Endothelial cell (in vitro differentiated cells): ENCODE measurements around the gene NOSIP. TPM values are rescaled to one million over a fixed set of nuclear protein-coding genes. Genes with fewer than 3 reads are reported as not detected.

Experiments
- DNase-seq: peaks from one replicate; pipeline ENCODE4 v3.0.0; 2021; ENCODE audit warnings: low spot score
- H3K27ac Mint-ChIP-seq: one replicate; pipeline ENCODE4 v1.8.0; 2021; ENCODE audit warnings: mixed read lengths, inconsistent platforms; ENCODE audit not compliant: unreplicated experiment
- H3K27me3 Mint-ChIP-seq: one replicate; pipeline ENCODE4 v1.8.0; 2021; ENCODE audit warnings: mild to moderate bottlenecking, moderate library complexity, mixed read lengths, inconsistent platforms; ENCODE audit not compliant: unreplicated experiment
- H3K36me3 Mint-ChIP-seq: one replicate; pipeline ENCODE4 v1.8.0; 2021; ENCODE audit warnings: mild to moderate bottlenecking, low read depth, mixed read lengths, inconsistent platforms; ENCODE audit not compliant: unreplicated experiment
- H3K4me1 Mint-ChIP-seq: one replicate; pipeline ENCODE4 v1.8.0; 2021; ENCODE audit warnings: mild to moderate bottlenecking, mixed read lengths, inconsistent platforms; ENCODE audit not compliant: unreplicated experiment
- H3K4me3 Mint-ChIP-seq: one replicate; pipeline ENCODE4 v1.8.0; 2021; ENCODE audit warnings: mild to moderate bottlenecking, mixed read lengths, inconsistent platforms; ENCODE audit not compliant: unreplicated experiment
- H3K9me3 Mint-ChIP-seq: one replicate; pipeline ENCODE4 v1.8.0; 2021; ENCODE audit warnings: mixed read lengths, inconsistent platforms; ENCODE audit not compliant: unreplicated experiment
- total RNA-seq: library from RNA; stranded (reverse); fragmentation: NEBNext Ultra II Directional; extraction: Animal tissue kit (Norgen Biotek cat#: 25700); gene quantifications from one replicate; pipeline ENCODE4 v1.2.1, GENCODE V29; 2021; ENCODE audit not compliant: unreplicated experiment
- TF ChIP-seq, protein P1 (sequence below): fragments of 200-600 bp; sonication (generic); IDR thresholded peaks from one replicate; pipeline ENCODE4 v1.5.0; 2021; ENCODE audit warnings: antibody characterized with exemption; ENCODE audit not compliant: unreplicated experiment

The NOSIP gene
- total RNA-seq, 1 donor from 2014 or later: 76.3 TPM

DNA sequence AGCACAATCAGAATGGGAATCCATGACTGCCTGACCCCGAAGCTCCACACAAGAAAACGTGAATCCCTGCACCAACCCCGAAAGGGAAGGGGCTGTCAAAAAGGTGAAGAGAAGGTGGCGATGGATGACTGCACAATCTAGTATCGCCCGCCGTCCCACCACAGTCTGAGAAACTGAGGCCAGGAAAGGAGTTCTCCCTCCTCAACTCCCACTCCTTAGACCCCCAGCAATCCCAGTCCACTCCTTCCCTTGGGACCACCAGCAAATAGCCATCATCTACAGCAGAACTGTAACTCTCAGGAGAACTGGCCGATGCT, 451 bp downstream of the NOSIP start:
- no peaks in the 10 kb centered on the region for H3K9me3 Mint-ChIP-seq
- H3K36me3 Mint-ChIP-seq: peaks cover 13% of the 10 kb centered on the region
- no peak for DNase-seq
- peak overlapping the region; percentile 99 for H3K4me3 Mint-ChIP-seq
- TF ChIP-seq, protein P1, sequence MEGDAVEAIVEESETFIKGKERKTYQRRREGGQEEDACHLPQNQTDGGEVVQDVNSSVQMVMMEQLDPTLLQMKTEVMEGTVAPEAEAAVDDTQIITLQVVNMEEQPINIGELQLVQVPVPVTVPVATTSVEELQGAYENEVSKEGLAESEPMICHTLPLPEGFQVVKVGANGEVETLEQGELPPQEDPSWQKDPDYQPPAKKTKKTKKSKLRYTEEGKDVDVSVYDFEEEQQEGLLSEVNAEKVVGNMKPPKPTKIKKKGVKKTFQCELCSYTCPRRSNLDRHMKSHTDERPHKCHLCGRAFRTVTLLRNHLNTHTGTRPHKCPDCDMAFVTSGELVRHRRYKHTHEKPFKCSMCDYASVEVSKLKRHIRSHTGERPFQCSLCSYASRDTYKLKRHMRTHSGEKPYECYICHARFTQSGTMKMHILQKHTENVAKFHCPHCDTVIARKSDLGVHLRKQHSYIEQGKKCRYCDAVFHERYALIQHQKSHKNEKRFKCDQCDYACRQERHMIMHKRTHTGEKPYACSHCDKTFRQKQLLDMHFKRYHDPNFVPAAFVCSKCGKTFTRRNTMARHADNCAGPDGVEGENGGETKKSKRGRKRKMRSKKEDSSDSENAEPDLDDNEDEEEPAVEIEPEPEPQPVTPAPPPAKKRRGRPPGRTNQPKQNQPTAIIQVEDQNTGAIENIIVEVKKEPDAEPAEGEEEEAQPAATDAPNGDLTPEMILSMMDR: no peak
- peaks cover 8% of the 10 kb centered on the region for H3K27me3 Mint-ChIP-seq
- H3K4me1 Mint-ChIP-seq: peaks cover 20% of the 10 kb centered on the region
- peak overlapping the region; percentile 98 for H3K27ac Mint-ChIP-seq

DNA sequence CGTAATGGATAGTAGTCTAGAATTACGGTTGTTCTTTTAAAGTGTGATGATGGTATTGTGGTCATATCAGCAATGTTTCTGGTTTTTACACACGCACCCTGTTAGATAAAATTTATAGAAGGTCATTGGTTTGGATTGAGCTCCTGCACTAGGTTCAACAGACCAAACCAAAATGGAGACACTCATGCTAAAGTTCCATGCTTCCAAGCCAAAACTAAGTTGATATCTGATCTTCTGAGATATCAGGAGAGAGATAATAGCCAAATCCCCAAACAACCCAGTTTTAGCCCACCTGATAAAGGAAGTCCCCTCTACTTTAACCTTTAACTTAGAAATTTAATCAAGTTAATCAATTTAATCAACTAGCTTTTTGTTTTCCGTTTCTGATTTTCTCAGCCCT, 1.2 kb downstream of the NOSIP start:
- Mint-ChIP-seq H3K27ac (peak overlapping the region; percentile 98), H3K36me3 (peaks cover 14% of the 10 kb centered on the region), H3K4me1 (peaks cover 20% of the 10 kb centered on the region), H3K4me3 (peak overlapping the region; percentile 99), H3K27me3 (peaks cover 8% of the 10 kb centered on the region), H3K9me3 (no peaks in the 10 kb centered on the region)
- DNase-seq: no peak
- TF ChIP-seq, protein P1: no peak

DNA sequence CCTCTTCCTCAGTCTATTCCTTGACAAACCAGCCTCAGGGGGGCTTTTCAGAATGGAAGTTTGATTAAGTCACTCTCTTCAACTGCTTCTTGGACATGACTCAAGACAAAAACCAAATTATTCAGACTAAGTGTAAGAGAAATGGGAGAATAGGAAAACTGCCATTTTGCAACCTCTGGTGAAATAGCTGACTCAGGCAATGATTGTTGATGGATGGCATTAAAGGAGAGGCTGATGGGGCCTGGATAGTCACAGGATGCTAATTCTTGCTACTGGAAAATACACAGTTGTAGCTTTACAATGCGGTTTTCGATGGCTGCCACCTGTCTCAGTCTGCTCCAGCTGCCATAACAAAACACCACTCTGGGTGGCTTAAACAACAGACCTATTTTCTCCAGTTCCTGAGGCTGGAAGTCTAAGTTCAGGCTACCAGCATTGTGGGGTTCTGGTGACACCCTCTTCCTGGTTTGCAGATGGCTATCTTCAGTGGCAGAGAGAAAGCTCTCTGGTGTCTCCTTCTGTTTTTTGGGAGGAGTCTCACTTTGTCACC, 6.1 kb downstream of the NOSIP start:
- Mint-ChIP-seq H3K4me3 (no peak overlapping the region), H3K36me3 (peaks cover 12% of the 10 kb centered on the region), H3K27ac (no peak overlapping the region), H3K27me3 (no peaks in the 10 kb centered on the region), H3K9me3 (no peaks in the 10 kb centered on the region), H3K4me1 (peaks cover 18% of the 10 kb centered on the region)
- no peak for DNase-seq
- TF ChIP-seq, protein P1: no peak

DNA sequence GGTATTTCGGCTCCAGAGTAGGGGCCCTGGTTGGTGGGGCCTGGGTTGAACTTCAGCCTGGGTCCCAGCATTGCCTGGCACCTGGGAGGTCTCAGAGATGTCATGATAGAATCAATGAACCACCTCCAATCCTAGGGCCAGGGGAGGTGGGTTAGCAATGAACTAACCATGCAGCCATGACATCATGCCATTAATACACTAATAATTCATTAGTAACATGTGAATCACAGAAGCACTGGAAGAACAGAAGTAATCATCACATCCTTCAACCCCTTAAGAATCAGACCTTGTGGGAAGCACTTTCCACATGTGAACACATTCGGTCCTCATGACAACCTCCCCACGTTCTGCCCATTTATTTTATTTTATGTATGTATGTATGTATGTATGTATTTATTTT, 6.9 kb downstream of the NOSIP start:
- Mint-ChIP-seq H3K36me3 (peaks cover 8% of the 10 kb centered on the region), H3K9me3 (no peaks in the 10 kb centered on the region), H3K27ac (no peak overlapping the region), H3K4me3 (no peak overlapping the region), H3K27me3 (no peaks in the 10 kb centered on the region), H3K4me1 (peaks cover 13% of the 10 kb centered on the region)
- TF ChIP-seq, protein P1: no peak
- DNase-seq: no peak

DNA sequence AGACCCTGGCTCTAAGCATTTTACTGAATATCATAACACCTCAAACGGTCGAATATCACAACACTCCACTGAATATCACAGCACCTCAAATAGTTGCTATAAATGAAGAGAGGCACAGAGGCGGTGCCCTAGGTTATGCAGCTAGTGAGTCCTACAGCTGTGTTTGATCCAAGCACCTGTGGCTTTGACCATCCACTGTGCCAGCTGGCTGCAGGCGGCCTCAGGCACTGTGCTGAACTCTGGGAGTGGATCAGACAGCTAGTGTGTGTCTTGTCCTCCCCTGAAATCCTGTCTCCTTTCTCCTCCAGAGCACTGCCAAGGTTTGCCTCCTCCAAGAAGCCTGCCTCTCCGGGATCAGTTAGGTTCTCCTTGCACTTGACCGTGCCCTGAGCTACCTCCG, 7.3 kb downstream of the NOSIP start:
- Mint-ChIP-seq H3K4me3 (no peak overlapping the region), H3K36me3 (peaks cover 8% of the 10 kb centered on the region), H3K27me3 (no peaks in the 10 kb centered on the region), H3K27ac (no peak overlapping the region), H3K4me1 (peaks cover 13% of the 10 kb centered on the region), H3K9me3 (no peaks in the 10 kb centered on the region)
- TF ChIP-seq, protein P1: no peak
- DNase-seq: no peak
